SH-SY5Y (cell line): Measurements from ENCODE around the gene CIPC.

ENCODE experiments used
- GATA2 ChIP-seq: IDR thresholded peaks from 2 replicates; pipeline ENCODE4 v1.6.1; 2011; ENCODE audit warnings: mild to moderate bottlenecking, low read depth, low read length
- GATA3 ChIP-seq: IDR thresholded peaks from 2 replicates; pipeline ENCODE4 v1.6.1; 2011; ENCODE audit warnings: low read depth, mild to moderate bottlenecking, low read length, moderate library complexity

Gene CIPC, protein sequence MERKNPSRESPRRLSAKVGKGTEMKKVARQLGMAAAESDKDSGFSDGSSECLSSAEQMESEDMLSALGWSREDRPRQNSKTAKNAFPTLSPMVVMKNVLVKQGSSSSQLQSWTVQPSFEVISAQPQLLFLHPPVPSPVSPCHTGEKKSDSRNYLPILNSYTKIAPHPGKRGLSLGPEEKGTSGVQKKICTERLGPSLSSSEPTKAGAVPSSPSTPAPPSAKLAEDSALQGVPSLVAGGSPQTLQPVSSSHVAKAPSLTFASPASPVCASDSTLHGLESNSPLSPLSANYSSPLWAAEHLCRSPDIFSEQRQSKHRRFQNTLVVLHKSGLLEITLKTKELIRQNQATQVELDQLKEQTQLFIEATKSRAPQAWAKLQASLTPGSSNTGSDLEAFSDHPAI

DNA sequence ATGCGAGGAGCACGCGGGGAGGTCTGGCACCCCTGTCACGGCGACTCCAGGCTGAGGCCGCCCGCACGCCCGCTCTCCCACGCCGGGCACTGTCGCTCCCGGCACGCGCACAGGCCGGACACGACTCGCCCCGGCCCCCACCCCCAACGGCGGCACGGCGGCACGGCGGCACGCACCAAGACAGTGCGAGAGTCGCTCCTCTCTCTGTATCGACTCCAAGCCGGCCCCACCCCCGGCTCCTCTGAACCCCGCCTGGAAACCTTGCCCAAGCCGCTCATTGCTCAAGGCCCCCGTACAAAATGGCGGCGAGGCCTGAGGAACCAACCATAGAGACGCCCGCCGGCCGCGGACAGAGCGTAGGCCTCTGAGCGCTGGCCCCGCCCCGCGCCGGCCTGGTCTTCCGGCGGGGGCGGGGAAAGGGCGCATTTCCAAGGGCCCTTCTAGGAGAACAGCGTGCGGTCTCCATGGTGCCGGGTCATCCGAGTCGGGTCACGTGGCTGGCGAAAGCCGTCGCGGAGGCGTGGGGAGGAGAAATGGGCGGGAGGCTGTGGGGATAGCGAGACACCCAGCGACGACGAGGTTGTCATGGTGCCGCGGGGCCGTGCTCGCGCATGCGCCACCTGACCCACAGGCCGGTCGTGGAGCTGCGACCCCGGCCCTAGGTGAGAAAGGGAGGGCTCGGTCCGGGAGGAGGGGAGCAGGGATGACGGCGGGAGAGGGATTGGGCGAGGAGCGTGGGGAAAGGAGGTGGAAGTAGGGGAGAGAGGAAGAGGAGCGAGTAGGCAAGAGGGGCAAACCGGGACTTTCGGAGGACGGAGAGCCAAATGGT is at the start of gene CIPC:
CIPC (plus strand) TSS at position 559 of the 829 bp plus-strand sequence. CDS start 7,451 bp downstream, outside the sequence.
- TF ChIP-seq GATA2 = no peak
- TF ChIP-seq GATA3 = no peak

- TF ChIP-seq GATA2 (no peak), GATA3 (no peak)
Measured at GRCh38 chr14:77051116-77051515, 46.9 kb upstream of the CIPC start.

GRCh38 chr14:77052281-77053044 is 45.6 kb upstream of the CIPC start:
- no peak for TF ChIP-seq GATA2
- no peak for TF ChIP-seq GATA3

DNA sequence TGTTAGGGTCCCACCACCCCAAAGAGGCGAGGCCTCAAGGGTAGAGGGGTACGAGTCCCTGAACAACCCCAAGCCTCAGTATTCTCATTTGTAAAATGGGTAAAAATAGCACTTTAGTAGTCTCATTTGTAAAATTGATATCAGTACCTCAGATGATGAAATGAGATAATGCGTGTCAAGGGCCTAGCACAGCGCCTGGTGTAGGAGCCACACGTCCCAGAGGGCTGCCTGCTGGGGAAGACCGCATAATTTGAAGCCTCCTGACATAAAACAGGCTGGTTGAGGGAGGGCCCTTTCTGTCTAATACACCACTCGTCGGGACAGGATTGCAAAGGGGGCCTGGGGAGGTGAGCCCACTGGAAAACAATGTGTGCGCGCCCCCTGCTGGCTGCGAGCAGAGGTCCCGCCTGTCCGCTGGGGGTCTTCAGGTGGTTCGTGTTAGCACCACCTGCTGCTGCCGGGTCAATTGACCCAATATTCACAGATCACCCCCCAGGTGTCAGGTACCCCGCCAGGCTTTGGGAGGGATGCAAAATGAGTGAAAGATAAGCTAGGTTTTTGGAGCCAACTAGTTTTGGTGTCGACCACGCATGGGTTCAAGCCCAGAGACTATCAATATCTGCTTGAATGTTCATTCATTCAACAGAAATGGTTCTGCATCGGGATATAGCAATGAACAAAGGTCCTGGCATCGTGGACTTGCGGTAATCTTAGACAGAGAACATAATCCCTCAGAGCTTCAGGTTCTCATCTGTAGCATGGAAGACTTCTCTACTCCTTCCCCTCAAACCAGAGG is 44.8 kb upstream of the CIPC start:
- TF ChIP-seq GATA3 (no peak), GATA2 (peak; percentile 81)

- no peak for TF ChIP-seq GATA3
- no peak for TF ChIP-seq GATA2
Measured at GRCh38 chr14:77055306-77055705, 42.8 kb upstream of the CIPC start.

GRCh38 chr14:77055981-77056380 is 42.1 kb upstream of the CIPC start:
- TF ChIP-seq GATA3 = no peak
- no peak for TF ChIP-seq GATA2

GRCh38 chr14:77058117-77058516 is 39.9 kb upstream of the CIPC start:
- no peak for TF ChIP-seq GATA3
- TF ChIP-seq GATA2 = peak; percentile 68

DNA sequence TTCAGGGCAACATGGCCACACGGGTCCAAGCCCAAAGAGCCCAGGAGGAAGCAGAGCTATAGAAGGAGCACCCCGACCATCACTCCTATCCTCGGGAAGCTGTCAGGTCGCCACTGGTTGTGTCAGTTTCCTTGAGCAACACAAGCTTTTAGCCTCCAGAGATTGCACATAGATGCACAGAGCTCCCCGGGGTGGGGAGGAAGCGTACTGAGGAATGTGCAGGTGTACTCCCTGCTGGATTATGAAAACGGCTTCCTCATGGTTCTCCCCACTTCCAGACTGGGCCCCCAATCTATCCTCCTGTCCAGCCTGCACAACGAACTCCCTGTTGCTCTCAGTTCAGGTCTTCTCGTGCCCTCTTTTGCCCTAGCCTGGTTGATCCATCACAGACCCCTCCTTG is 39.3 kb upstream of the CIPC start:
- TF ChIP-seq GATA2 (no peak), GATA3 (no peak)

DNA sequence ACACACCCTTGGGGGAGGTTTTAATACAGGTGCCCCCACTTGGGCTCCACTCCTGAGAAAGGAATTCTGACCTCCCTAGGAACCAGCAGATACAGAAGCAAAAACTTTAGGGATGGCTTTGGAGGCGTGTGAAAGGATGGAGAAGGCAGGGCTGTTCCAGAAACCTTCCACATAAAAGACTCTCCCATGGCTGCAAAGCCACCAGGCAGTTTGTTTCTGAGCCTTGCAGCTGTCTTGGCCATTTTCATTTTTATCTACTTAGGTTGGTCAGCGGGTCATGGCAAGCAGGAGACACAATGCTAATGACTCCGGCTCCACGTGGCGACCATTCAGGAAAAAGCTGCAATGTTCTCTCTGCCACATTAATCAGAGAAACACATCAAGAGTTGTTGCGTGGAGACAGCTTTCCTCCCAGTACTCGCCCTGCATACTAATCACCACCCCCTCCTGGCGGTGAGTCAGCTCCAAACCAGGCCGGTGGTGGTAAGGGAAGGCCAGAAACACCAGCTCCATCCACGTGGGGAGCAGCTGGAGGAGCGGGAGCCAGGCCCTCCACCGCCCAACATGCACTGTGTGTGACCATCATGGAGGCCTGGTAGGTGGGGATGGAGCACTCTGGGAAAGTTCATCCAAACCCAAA is 38.7 kb upstream of the CIPC start:
- TF ChIP-seq GATA3 (no peak), GATA2 (no peak)

DNA sequence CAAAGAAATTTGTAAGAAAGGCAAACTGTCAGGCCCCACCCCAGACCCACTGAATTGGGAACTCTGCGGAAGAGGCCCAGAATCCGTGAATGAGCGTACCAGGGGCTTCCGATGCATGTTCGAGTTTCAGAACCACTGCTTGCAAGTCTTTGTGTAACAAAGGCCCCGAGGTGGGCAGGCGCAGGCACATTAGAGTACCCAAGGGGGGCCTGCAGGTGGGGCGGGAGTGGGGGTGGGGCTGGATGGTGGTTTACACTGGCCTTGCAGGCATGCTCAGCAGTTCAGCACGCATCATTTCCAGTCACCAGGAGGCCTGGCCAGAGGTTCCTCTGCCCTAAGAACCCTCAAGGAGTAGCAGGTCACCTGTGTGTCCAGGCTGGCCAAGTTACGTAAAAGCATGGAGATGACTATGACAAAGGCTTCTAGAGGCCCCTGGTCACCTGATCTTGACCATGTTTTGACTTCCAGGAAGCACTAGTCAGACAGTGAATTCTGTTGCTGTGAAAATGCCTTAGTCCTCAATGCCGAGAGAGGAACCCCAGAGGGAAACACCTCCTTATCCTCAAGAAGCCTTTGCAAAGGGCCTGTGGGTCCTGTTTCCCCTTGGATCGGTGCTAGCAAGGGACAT is 36.3 kb upstream of the CIPC start:
- TF ChIP-seq GATA3 = no peak
- TF ChIP-seq GATA2 = no peak

DNA sequence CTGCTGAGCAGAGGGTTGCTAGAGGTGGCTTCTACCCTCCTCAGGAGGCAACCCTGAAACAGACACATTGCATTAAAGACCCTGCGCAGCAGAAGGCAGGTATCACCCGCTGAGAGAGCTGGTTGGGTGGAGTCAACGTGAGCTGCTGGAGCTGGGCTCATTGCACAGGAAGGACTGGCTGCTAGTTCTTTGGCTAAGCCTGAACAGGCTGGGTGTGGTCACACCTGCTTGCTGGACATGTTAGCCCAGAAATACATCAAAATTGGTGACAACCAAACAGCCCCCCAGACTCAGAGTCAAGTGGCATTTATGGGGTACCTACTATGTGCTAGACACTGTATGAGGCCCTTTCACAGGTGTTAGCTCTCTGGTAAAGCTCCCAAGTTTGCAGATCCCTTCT is 35.8 kb upstream of the CIPC start:
- no peak for TF ChIP-seq GATA2
- no peak for TF ChIP-seq GATA3

DNA sequence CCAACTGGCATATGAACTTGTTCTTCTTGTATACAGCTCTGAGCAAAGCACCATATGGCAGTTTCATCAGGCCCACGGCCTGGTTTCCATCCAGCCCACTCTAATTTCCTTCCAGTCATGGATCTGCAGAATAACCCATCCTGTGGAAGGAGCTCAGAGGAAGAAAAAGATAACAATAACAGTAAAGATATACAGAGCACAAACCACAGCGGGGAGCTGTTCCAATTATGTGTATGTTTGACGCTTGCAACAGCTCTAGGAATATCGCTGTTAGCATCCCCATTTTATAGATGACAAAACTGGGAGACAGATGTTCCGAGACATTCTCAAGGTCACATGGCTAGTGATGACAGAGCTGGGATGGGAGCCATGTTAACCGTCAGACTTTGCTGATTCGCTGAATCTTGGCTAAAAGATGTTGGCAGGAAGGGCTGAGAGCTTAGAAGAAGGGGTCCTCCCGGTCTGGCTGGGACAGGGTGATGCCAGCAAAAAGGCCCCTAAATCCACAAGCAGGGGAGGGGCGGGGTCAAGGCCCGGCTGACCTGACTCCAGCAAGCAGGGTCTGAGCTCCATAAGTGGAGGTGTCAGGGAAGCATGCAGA is 34.4 kb upstream of the CIPC start:
- TF ChIP-seq GATA3 (no peak), GATA2 (no peak)
